Body of pancreas (tissue), 4 donors: ENCODE data around the gene SPATA16. TPM values are rescaled to one million over a fixed set of nuclear protein-coding genes. Genes with fewer than 3 reads are reported as not detected.
A peak's percentile ranks its signal among the peaks of the same experiment; 100 is the strongest.

Experiments used
- ATAC-seq: fragments of 150-250 bp; one replicate; pipeline ENCODE4 v1.9.1; 2016
- DNase-seq, 4 donors: peaks; one replicate each; pipeline ENCODE4 v3.0.0-alpha.2; 2019
- H3K27ac ChIP-seq, 4 donors: fragments of 200-600 bp; sonication (generic); 1 replicate in 3 of 4; 2 replicates in 1 of 4; pipeline versions ENCODE4 v1.5.1 to v1.6.1; 2016 to 2019; ENCODE audit warnings: mild to moderate bottlenecking in 1 of 4, mixed read lengths in 1 of 4, moderate library complexity in 1 of 4
- H3K27me3 ChIP-seq, 2 donors: fragments of 200-600 bp; sonication (generic); one replicate each; pipeline ENCODE4 v1.6.0; 2016; ENCODE audit warnings: mild to moderate bottlenecking in 1 of 2
- H3K36me3 ChIP-seq, 2 donors: fragments of 200-600 bp; sonication (generic); replicated peaks in 1 of 2; 2 replicates each; pipeline ENCODE4 v1.5.1; 2016; ENCODE audit warnings: low read depth in 2 of 2; ENCODE audit not compliant: insufficient read depth in 1 of 2
- H3K4me1 ChIP-seq: fragments of 200-600 bp; sonication (generic); one replicate; pipeline ENCODE4 v1.6.0; 2016
- H3K4me3 ChIP-seq, 2 donors: fragments of 200-600 bp; sonication (generic); 1 replicate in 1 of 2; 2 replicates in 1 of 2; pipeline ENCODE4 v1.5.1; 2016 to 2019
- H3K9me3 ChIP-seq, 3 donors: fragments of 200-600 bp; sonication (generic); 1 replicate in 2 of 3; 2 replicates in 1 of 3; pipeline ENCODE4 v1.5.1; 2016
- CTCF ChIP-seq, 7 experiments: fragments of 450-650 bp in 4 of 7; fragments of 200-600 bp in 3 of 7; sonication (generic) in 3 of 7; IDR thresholded peaks; one replicate each; pipeline ENCODE4 v1.5.1; 2016 to 2019; ENCODE audit warnings: antibody characterized with exemption in 7 of 7
- POLR2A ChIP-seq, 3 donors: fragments of 450-650 bp; IDR thresholded peaks; one replicate each; pipeline ENCODE4 v1.6.1; 2016; ENCODE audit warnings: antibody characterized with exemption in 3 of 3, mild to moderate bottlenecking in 2 of 3
- WGBS, 2 donors: methylation state at CpG; one replicate each; pipeline ENCODE4 v1.1.5; 2017; 5-methylcytosine and 5-hydroxymethylcytosine counted together
- intact Hi-C: fragments of 100-400 bp; cut with DNase I; formaldehyde crosslinking; loops from one replicate; pipeline ENCODE4 v1.15.1; 2023
- total RNA-seq, 2 donors: library from RNA; depleted of rRNA; stranded (reverse); fragments of >200 nt; gene quantifications; one replicate each; pipeline ENCODE4 v1.1.0, GENCODE V29; 2016

Gene SPATA16
- total RNA-seq, 2 donors from 2014 or later = not detected

DNA sequence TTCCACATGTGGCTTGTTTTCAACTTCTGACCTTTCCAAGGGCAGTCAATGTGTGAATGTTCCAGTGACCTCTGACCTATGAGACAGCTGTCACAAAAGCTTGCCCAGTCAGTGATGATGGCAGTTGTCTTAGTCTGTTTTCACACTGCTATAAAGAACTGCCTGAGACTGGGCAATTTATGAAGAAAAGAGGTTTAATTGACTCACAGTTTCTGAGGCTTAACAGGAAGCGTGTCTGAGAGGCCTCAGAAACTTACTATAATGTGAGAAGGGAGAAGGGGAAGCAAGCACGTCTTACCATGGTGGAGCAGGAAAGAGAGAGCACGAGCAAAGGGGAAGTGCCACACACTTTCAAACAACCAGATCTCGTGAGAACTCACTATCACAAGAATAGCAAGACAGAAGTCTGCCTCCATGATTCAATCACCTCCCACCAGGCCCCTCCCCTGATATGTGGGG, 294.9 kb downstream of the SPATA16 start:
- Histone ChIP-seq H3K36me3 (no peaks in the 10 kb centered on the region), H3K27me3 (no peaks in the 10 kb centered on the region), H3K4me1 (no peaks in the 10 kb centered on the region), H3K4me3 (no peak overlapping the region), H3K9me3 (no peaks in the 10 kb centered on the region), H3K27ac (no peak overlapping the region)
- WGBS, 2 donors = 51 to 69% methylated on average over 4 of the region's 4 CpGs
- TF ChIP-seq CTCF (IDR thresholded peaks at IDR 0.05) (no peak), POLR2A (IDR thresholded peaks at IDR 0.05) (no peak)
- no peak for DNase-seq
- no peak for ATAC-seq
- intact Hi-C loops = no loop called here

- H3K36me3 ChIP-seq = no peaks in the 10 kb centered on the region
Observed at GRCh38 chr3:172844428-172844827, 296.6 kb downstream of the SPATA16 start.

DNA sequence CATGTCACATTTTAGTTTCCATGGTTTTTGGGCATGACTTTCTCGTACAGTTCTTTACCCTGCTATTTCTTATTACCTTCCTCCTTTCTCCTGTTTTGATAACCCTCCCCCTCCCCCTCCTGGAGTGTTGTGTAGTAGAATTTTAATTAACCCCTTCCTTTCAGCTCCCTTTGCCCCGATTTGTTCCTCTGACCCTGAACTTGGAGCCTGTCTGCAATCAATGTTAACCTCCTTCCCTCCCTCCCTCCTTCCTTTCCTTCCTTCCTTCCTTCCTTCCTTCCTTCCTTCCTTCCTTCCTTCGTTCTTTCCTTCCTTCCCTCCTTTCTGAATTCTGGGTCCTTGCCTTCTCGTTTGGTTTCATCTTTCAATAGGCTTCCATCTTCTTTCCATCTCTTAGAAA, 300.1 kb downstream of the SPATA16 start:
- Histone ChIP-seq H3K4me3 (no peak overlapping the region), H3K36me3 (no peaks in the 10 kb centered on the region), H3K27me3 (no peaks in the 10 kb centered on the region), H3K27ac (no peak overlapping the region), H3K9me3 (no peaks in the 10 kb centered on the region), H3K4me1 (peaks cover 4% of the 10 kb centered on the region)
- intact Hi-C loops = no loop called here
- TF ChIP-seq CTCF (IDR thresholded peaks at IDR 0.05) = no peak
- no peak for TF ChIP-seq POLR2A (IDR thresholded peaks at IDR 0.05)
- 33 to 35% methylated on average over 4 of the region's 4 CpGs for WGBS, 2 donors
- no peak for DNase-seq
- ATAC-seq = no peak

More at GRCh38 chr3:172844428-172844827, 296.6 kb downstream of the SPATA16 start:
- no peaks in the 10 kb centered on the region for H3K27me3 ChIP-seq
- ATAC-seq (no peak), DNase-seq (no peak)
- H3K9me3 ChIP-seq = no peaks in the 10 kb centered on the region
- H3K4me1 ChIP-seq = peaks cover 3% of the 10 kb centered on the region
- 71 to 74% methylated on average over 4 of the region's 4 CpGs for WGBS, 2 donors
- no peak overlapping the region for H3K27ac ChIP-seq
- TF ChIP-seq POLR2A (IDR thresholded peaks at IDR 0.05) (no peak), CTCF (IDR thresholded peaks at IDR 0.05) (no peak)
- H3K4me3 ChIP-seq = no peak overlapping the region
- intact Hi-C loops = no loop called here

GRCh38 chr3:172840463-172840862, 300.6 kb downstream of the SPATA16 start:
- DNase-seq (no peak), ATAC-seq (no peak)
- intact Hi-C loops = no loop called here
- H3K4me1 ChIP-seq = peaks cover 4% of the 10 kb centered on the region
- TF ChIP-seq CTCF (IDR thresholded peaks at IDR 0.05) (no peak), POLR2A (IDR thresholded peaks at IDR 0.05) (no peak)
- H3K9me3 ChIP-seq = no peaks in the 10 kb centered on the region
- no peak overlapping the region for H3K4me3 ChIP-seq
- no peaks in the 10 kb centered on the region for H3K27me3 ChIP-seq
- no peaks in the 10 kb centered on the region for H3K36me3 ChIP-seq
- no peak overlapping the region for H3K27ac ChIP-seq
- 72 to 77% methylated on average over 4 of the region's 4 CpGs for WGBS, 2 donors

DNA sequence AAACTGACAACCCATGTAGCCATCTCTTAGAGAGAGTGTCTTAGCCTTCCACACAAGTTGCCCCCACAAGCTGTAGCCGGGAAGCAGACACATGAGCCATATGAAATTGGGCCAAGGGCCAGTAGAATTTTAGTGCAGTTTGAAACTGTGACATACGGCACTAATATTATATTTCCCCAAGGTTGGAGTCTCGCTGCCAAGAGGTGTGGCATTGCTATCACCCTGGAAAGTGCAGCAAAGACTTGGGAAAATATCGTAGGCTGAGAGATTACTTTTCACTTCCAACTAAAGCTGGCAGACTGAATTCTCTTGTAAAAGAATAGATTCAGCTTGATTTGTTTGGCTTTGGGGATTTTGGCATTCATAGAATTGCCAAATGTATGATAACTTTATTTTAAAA, 301.4 kb downstream of the SPATA16 start:
- DNase-seq = peak in 3 of 4 donors; percentile 7 to 20 (median 15)
- no peaks in the 10 kb centered on the region for H3K27me3 ChIP-seq
- H3K4me1 ChIP-seq = peaks cover 4% of the 10 kb centered on the region
- no peaks in the 10 kb centered on the region for H3K36me3 ChIP-seq
- no peak overlapping the region for H3K27ac ChIP-seq
- WGBS, 2 donors = 13 to 14% methylated on average over 4 of the region's 4 CpGs
- TF ChIP-seq POLR2A (IDR thresholded peaks at IDR 0.05) (no peak), CTCF (IDR thresholded peaks at IDR 0.05) (no peak)
- H3K9me3 ChIP-seq = no peaks in the 10 kb centered on the region
- intact Hi-C loops = no loop called here
- H3K4me3 ChIP-seq = no peak overlapping the region
- ATAC-seq = peak; percentile 24
